DND-41 (cell line): Measurements from ENCODE around the gene PPP2R3C.

Source experiments
- ATAC-seq: fragments of 200-7000 bp; cut with Tn5 transposase; 3 replicates; pipeline ENCODE4 v1.9.1; 2021; ENCODE audit warnings: low read depth; ENCODE audit not compliant: insufficient read depth
- DNase-seq: peaks from one replicate; pipeline ENCODE4 v3.0.0-alpha.2; 2020
- H2AFZ ChIP-seq: 2 replicates; pipeline ENCODE4 v1.6.0; 2012; ENCODE audit warnings: low read depth, low read length
- H3K27ac ChIP-seq: 2 replicates; pipeline ENCODE4 v1.5.1; 2012; ENCODE audit warnings: low read length, inconsistent platforms
- H3K27me3 ChIP-seq: fragments of 200-600 bp; sonication (generic); 2 replicates; pipeline ENCODE4 v1.6.0; 2012; ENCODE audit warnings: low read length, mild to moderate bottlenecking, inconsistent platforms; ENCODE audit not compliant: insufficient read depth, poor library complexity
- H3K36me3 ChIP-seq: 2 replicates; pipeline ENCODE4 v1.5.1; 2012; ENCODE audit warnings: low read length, inconsistent platforms; ENCODE audit not compliant: insufficient read depth
- H3K4me1 ChIP-seq: 2 replicates; pipeline ENCODE4 v1.5.1; 2012; ENCODE audit warnings: mild to moderate bottlenecking, low read length; ENCODE audit not compliant: insufficient read depth
- H3K4me2 ChIP-seq: 2 replicates; pipeline ENCODE4 v1.6.0; 2012; ENCODE audit warnings: mild to moderate bottlenecking, moderate library complexity, low read length, inconsistent platforms; ENCODE audit not compliant: insufficient read depth
- H3K4me3 ChIP-seq, 2 experiments: fragments of 200-600 bp in 1 of 2; shearing (Covaris generic) in 1 of 2; 2 replicates each; pipeline ENCODE4 v1.5.1; 2012 to 2016; ENCODE audit warnings: inconsistent platforms in 2 of 2, low read length in 2 of 2, mild to moderate bottlenecking in 2 of 2, low read depth in 1 of 2, moderate library complexity in 1 of 2
- H3K79me2 ChIP-seq: 2 replicates; pipeline ENCODE4 v1.6.0; 2012; ENCODE audit warnings: low read length, inconsistent platforms; ENCODE audit not compliant: insufficient read depth
- H3K9ac ChIP-seq: 2 replicates; pipeline ENCODE4 v1.6.0; 2012; ENCODE audit warnings: low read depth, mild to moderate bottlenecking, inconsistent platforms, low read length, moderate library complexity
- H3K9me3 ChIP-seq: 2 replicates; pipeline ENCODE4 v1.5.1; 2012; ENCODE audit warnings: low read length, moderate library complexity, mild to moderate bottlenecking, inconsistent platforms; ENCODE audit not compliant: insufficient read depth, severe bottlenecking
- H4K20me1 ChIP-seq: 2 replicates; pipeline ENCODE4 v1.6.0; 2012; ENCODE audit warnings: low read length; ENCODE audit not compliant: insufficient read depth
- CTCF ChIP-seq: IDR thresholded peaks from 2 replicates; pipeline ENCODE4 v1.5.1; 2012; ENCODE audit warnings: borderline replicate concordance, low read length, moderate library complexity, mild to moderate bottlenecking; ENCODE audit not compliant: poor library complexity, severe bottlenecking; ENCODE audit errors: extremely low read depth
- EZH2 ChIP-seq: IDR thresholded peaks from 3 replicates; pipeline ENCODE4 v1.6.1; 2012; ENCODE audit warnings: borderline replicate concordance, low read depth, mild to moderate bottlenecking, moderate library complexity, low read length, inconsistent platforms; ENCODE audit not compliant: severe bottlenecking

The PPP2R3C gene

DNA sequence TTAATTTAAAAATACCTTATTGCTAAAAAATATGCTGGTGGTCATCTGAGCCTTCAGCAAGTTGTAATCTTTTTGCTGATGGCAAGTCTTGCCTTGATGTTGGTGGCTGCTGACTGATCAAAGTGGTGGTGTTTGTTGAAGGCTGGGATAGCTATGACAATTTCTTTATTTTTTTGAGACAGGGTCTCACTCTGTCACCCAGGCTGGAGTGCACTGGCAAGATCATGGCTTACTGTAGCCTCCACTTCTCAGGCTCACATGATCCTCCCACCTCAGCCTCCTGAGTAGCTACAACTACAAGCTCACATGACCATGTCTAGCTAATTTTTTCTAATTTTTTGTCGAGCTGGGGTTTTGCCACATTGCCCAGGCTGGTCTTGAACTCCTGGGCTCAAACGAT is 25.4 kb upstream of the PPP2R3C start:
- TF ChIP-seq CTCF (no peak), EZH2 (no peak)
- no peak overlapping the region for H3K9ac ChIP-seq
- H3K27me3 ChIP-seq = no peaks in the 10 kb centered on the region
- H3K4me1 ChIP-seq = no peaks in the 10 kb centered on the region
- no peaks in the 10 kb centered on the region for H4K20me1 ChIP-seq
- ATAC-seq = no peak
- H3K4me3 ChIP-seq = no peak overlapping the region
- H3K79me2 ChIP-seq = peaks cover 23% of the 10 kb centered on the region; the same call in 1 of the 2 replicates
- no peaks in the 10 kb centered on the region for H3K9me3 ChIP-seq
- H3K4me2 ChIP-seq = no peak overlapping the region
- peaks cover 11% of the 10 kb centered on the region; the same call in 1 of the 2 replicates for H3K36me3 ChIP-seq
- H3K27ac ChIP-seq = no peak overlapping the region
- no peak for DNase-seq
- H2AFZ ChIP-seq = no peak overlapping the region

- Histone ChIP-seq H3K36me3 (peaks cover 16% of the 10 kb centered on the region; the same call in 1 of the 2 replicates), H3K27ac (no peak overlapping the region), H2AFZ (no peak overlapping the region), H3K9me3 (no peaks in the 10 kb centered on the region), H3K27me3 (no peaks in the 10 kb centered on the region), H3K4me1 (no peaks in the 10 kb centered on the region), H3K4me2 (no peak overlapping the region), H3K9ac (no peak overlapping the region), H3K79me2 (peaks cover 25% of the 10 kb centered on the region; the same call in 1 of the 2 replicates), H3K4me3 (no peak overlapping the region), H4K20me1 (no peaks in the 10 kb centered on the region)
- DNase-seq (no peak), ATAC-seq (no peak)
- no peak for TF ChIP-seq CTCF
- no peak for TF ChIP-seq EZH2
These were observed 24.9 kb upstream of the PPP2R3C start for GRCh38 chr14:35146711-35147149.

- H3K79me2 ChIP-seq = peaks cover 37% of the 10 kb centered on the region; the same call in 1 of the 2 replicates
- H3K27me3 ChIP-seq = no peaks in the 10 kb centered on the region
- no peaks in the 10 kb centered on the region for H4K20me1 ChIP-seq
- H3K9me3 ChIP-seq = no peaks in the 10 kb centered on the region
- H3K4me1 ChIP-seq = no peaks in the 10 kb centered on the region
- no peak for DNase-seq
- H2AFZ ChIP-seq = no peak overlapping the region
- TF ChIP-seq CTCF (no peak), EZH2 (no peak)
- H3K4me2 ChIP-seq = no peak overlapping the region
- ATAC-seq = no peak
- H3K9ac ChIP-seq = no peak overlapping the region
- no peak overlapping the region for H3K27ac ChIP-seq
- no peak overlapping the region for H3K4me3 ChIP-seq
- peaks cover 21% of the 10 kb centered on the region; the same call in 1 of the 2 replicates for H3K36me3 ChIP-seq
These were observed 22.2 kb upstream of the PPP2R3C start for GRCh38 chr14:35144029-35144428.
